CD14-positive monocyte (primary cell): ENCODE data around the gene STH. TPM values are rescaled to one million over a fixed set of nuclear protein-coding genes. Genes with fewer than 3 reads are reported as not detected.

Experiments
- DNase-seq, 3 donors: peaks; one replicate each; pipeline ENCODE4 v3.0.0-alpha.2; 2011 to 2022
- H2AFZ ChIP-seq: 2 replicates; pipeline ENCODE4 v1.6.0; 2012; ENCODE audit warnings: mild to moderate bottlenecking, low read depth, low read length, inconsistent platforms; ENCODE audit not compliant: insufficient read depth, poor library complexity, severe bottlenecking
- H3K27ac ChIP-seq, 2 donors: 1 replicate in 1 of 2; 2 replicates in 1 of 2; pipeline ENCODE4 v1.5.1; 2012 to 2013; ENCODE audit warnings: low read length in 2 of 2, control low read depth in 1 of 2, inconsistent platforms in 1 of 2, low read depth in 1 of 2, mild to moderate bottlenecking in 1 of 2
- H3K27me3 ChIP-seq, 2 donors: one replicate each; pipeline versions ENCODE4 v1.6.0 to v1.6.1; 2011 to 2013; ENCODE audit warnings: low read length in 2 of 2; ENCODE audit not compliant: control insufficient read depth in 2 of 2, insufficient read depth in 2 of 2
- H3K36me3 ChIP-seq, 2 donors: replicated peaks in 1 of 2; 1 replicate in 1 of 2; 2 replicates in 1 of 2; pipeline versions ENCODE4 v1.5.1 to v1.6.1; 2012 to 2013; ENCODE audit warnings: low read length in 2 of 2, control low read depth in 1 of 2, inconsistent platforms in 1 of 2, mild to moderate bottlenecking in 1 of 2; ENCODE audit not compliant: insufficient read depth in 2 of 2, control insufficient read depth in 1 of 2
- H3K4me1 ChIP-seq, 2 donors: 1 replicate in 1 of 2; 2 replicates in 1 of 2; pipeline versions ENCODE4 v1.5.1 to v1.6.1; 2012 to 2013; ENCODE audit warnings: low read length in 2 of 2, control low read depth in 1 of 2, inconsistent platforms in 1 of 2, mild to moderate bottlenecking in 1 of 2, moderate library complexity in 1 of 2; ENCODE audit not compliant: insufficient read depth in 2 of 2, control insufficient read depth in 1 of 2
- H3K4me2 ChIP-seq: replicated peaks from 2 replicates; pipeline ENCODE3; 2012; ENCODE audit warnings: low read length, moderate library complexity, mild to moderate bottlenecking; ENCODE audit not compliant: poor library complexity, severe bottlenecking; ENCODE audit errors: extremely low read depth
- H3K4me3 ChIP-seq, 3 experiments: fragments of 200-600 bp in 1 of 3; sonication (generic) in 1 of 3; replicated peaks in 1 of 3; 1 replicate in 2 of 3; 2 replicates in 1 of 3; pipeline ENCODE4 v1.5.1; 2011 to 2013; ENCODE audit warnings: low read length in 3 of 3, mild to moderate bottlenecking in 3 of 3, control low read depth in 2 of 3, low read depth in 2 of 3, inconsistent platforms in 1 of 3, moderate library complexity in 1 of 3
- H3K79me2 ChIP-seq: 2 replicates; pipeline ENCODE4 v1.6.0; 2012; ENCODE audit warnings: mild to moderate bottlenecking, control low read depth, inconsistent platforms, low read length, moderate library complexity; ENCODE audit not compliant: insufficient read depth
- H3K9ac ChIP-seq: 2 replicates; pipeline ENCODE4 v1.6.0; 2017; ENCODE audit warnings: low read length, mild to moderate bottlenecking; ENCODE audit not compliant: insufficient read depth, poor library complexity, severe bottlenecking
- H3K9me3 ChIP-seq, 2 donors: replicated peaks in 1 of 2; 1 replicate in 1 of 2; 2 replicates in 1 of 2; pipeline versions ENCODE4 v1.5.1 to v1.6.1; 2012 to 2013; ENCODE audit warnings: low read length in 2 of 2, control low read depth in 1 of 2; ENCODE audit not compliant: control insufficient read depth in 1 of 2, insufficient read depth in 1 of 2
- H4K20me1 ChIP-seq: 2 replicates; pipeline ENCODE4 v1.6.0; 2012; ENCODE audit warnings: mild to moderate bottlenecking, low read length, control low read depth, moderate library complexity; ENCODE audit not compliant: insufficient read depth
- H3K27ac Mint-ChIP-seq, 7 donors: one replicate each; pipeline ENCODE4 v1.8.0; 2020; ENCODE audit warnings: mild to moderate bottlenecking in 7 of 7, mixed read lengths in 7 of 7, moderate library complexity in 6 of 7, inconsistent platforms in 2 of 7
- H3K27me3 Mint-ChIP-seq, 3 donors: one replicate each; pipeline ENCODE4 v1.8.0; 2021 to 2022; ENCODE audit warnings: low read depth in 3 of 3, mild to moderate bottlenecking in 3 of 3, mixed read lengths in 3 of 3, moderate library complexity in 3 of 3, inconsistent platforms in 1 of 3
- H3K36me3 Mint-ChIP-seq, 2 donors: one replicate each; pipeline ENCODE4 v1.8.0; 2020; ENCODE audit warnings: mixed read lengths in 2 of 2, inconsistent platforms in 1 of 2, mild to moderate bottlenecking in 1 of 2
- H3K4me1 Mint-ChIP-seq: one replicate; pipeline ENCODE4 v1.8.0; 2020; ENCODE audit warnings: mild to moderate bottlenecking, mixed read lengths
- H3K4me3 Mint-ChIP-seq, 2 donors: one replicate each; pipeline ENCODE4 v1.8.0; 2020; ENCODE audit warnings: mild to moderate bottlenecking in 2 of 2, mixed read lengths in 2 of 2, moderate library complexity in 1 of 2
- H3K9me3 Mint-ChIP-seq, 7 donors: one replicate each; pipeline ENCODE4 v1.8.0; 2020 to 2022; ENCODE audit warnings: mixed read lengths in 7 of 7, mild to moderate bottlenecking in 6 of 7, moderate library complexity in 6 of 7, inconsistent platforms in 2 of 7
- CTCF ChIP-seq: fragments of 200-600 bp; IDR thresholded peaks from one replicate; pipeline ENCODE4 v1.8.0; 2022; ENCODE audit warnings: antibody characterized with exemption, mild to moderate bottlenecking
- WGBS: methylation state at CpG from one replicate; pipeline ENCODE4 v1.1.5; 2013; ENCODE audit warnings: missing lambda C conversion rate; ENCODE audit not compliant: insufficient coverage; 5-methylcytosine and 5-hydroxymethylcytosine counted together
- intact Hi-C, 2 donors: fragments of 100-400 bp; cut with micrococcal nuclease; formaldehyde crosslinking; loops; one replicate each; pipeline versions ENCODE4 v1.15.0 to v1.15.1; 2023
- polyA plus RNA-seq, 3 donors: library from polyadenylated mRNA; depleted of rRNA in 1 of 3; unstranded in 2 of 3; stranded (reverse) in 1 of 3; fragments of 300-500 nt in 2 of 3; fragments of >200 nt in 1 of 3; fragmentation: Illumina TruSeq in 2 of 3; gene quantifications; 1 replicate in 2 of 3; 2 replicates in 1 of 3; pipeline ENCODE4 v1.2.3, GENCODE V29; 2012 to 2021

STH gene
- polyA plus RNA-seq, 3 donors, result not detected

- no peak for TF ChIP-seq CTCF
- Histone ChIP-seq H3K27me3 (no peaks in the 10 kb centered on the region), H3K4me2 (no peak overlapping the region), H3K4me1 (no peaks in the 10 kb centered on the region), H2AFZ (no peak overlapping the region), H3K4me3 (no peak overlapping the region), H3K9ac (no peak overlapping the region), H3K27ac (peak overlapping the region in 1 of 2 donors; percentile 27), H3K36me3 (peaks cover 79 to 100% of the 10 kb centered on the region in 2 donors), H4K20me1 (peaks cover 57% of the 10 kb centered on the region), H3K79me2 (peaks cover 3% of the 10 kb centered on the region), H3K9me3 (no peaks in the 10 kb centered on the region)
- WGBS, result 100% methylated on average over 4 of the region's 5 CpGs
- peaks cover 4% of the 10 kb centered on the region for H3K4me1 Mint-ChIP-seq
- H3K9me3 Mint-ChIP-seq, result no peaks in the 10 kb centered on the region
- no peak overlapping the region for H3K27ac Mint-ChIP-seq
- H3K4me3 Mint-ChIP-seq, result no peak overlapping the region
- intact Hi-C loops, result no loop called here
- DNase-seq, result no peak
- H3K27me3 Mint-ChIP-seq, result no peaks in the 10 kb centered on the region
- H3K36me3 Mint-ChIP-seq, result peaks cover 81 to 94% of the 10 kb centered on the region in 2 donors
Measured at GRCh38 chr17:46047398-46047797, 48.3 kb downstream of the STH start.

- no peak overlapping the region for H2AFZ ChIP-seq
- H3K9me3 ChIP-seq, result no peaks in the 10 kb centered on the region
- no peak overlapping the region for H3K9ac ChIP-seq
- intact Hi-C loops, result no loop called here
- peaks cover 3% of the 10 kb centered on the region for H3K79me2 ChIP-seq
- Mint-ChIP-seq H3K27me3 (no peaks in the 10 kb centered on the region), H3K4me1 (peaks cover 4% of the 10 kb centered on the region), H3K27ac (peak overlapping the region in 1 of 7 donors; percentile 63), H3K9me3 (no peaks in the 10 kb centered on the region), H3K36me3 (peaks cover 76 to 91% of the 10 kb centered on the region in 2 donors), H3K4me3 (no peak overlapping the region)
- H3K27me3 ChIP-seq, result no peaks in the 10 kb centered on the region
- TF ChIP-seq CTCF, result no peak
- peaks cover 57% of the 10 kb centered on the region for H4K20me1 ChIP-seq
- H3K27ac ChIP-seq, result no peak overlapping the region
- no peak overlapping the region for H3K4me3 ChIP-seq
- H3K4me1 ChIP-seq, result no peaks in the 10 kb centered on the region
- peaks cover 78 to 96% of the 10 kb centered on the region in 2 donors for H3K36me3 ChIP-seq
- DNase-seq, result no peak
- WGBS, result 95% methylated on average over 4 of the region's 8 CpGs
- no peak overlapping the region for H3K4me2 ChIP-seq
Measured at GRCh38 chr17:46047856-46048255, 48.8 kb downstream of the STH start.

Other genes starting within 250 kb of the STH start
- not detected for gene CRHR1, start 214.9 kb upstream of the STH start, polyA plus RNA-seq
- not detected for gene SPPL2C, start 154.4 kb upstream of the STH start, polyA plus RNA-seq
- gene MAPT, start 104.7 kb upstream of the STH start, polyA plus RNA-seq, result under 1 TPM in 1 of 3 donors, not detected in 2; 0.04 TPM
- 10 to 100 TPM in 1 of 3 donors, 1 to 10 TPM in 2; 3.1 to 31.9 (median 4.6) TPM for gene KANSL1, start 194.2 kb downstream of the STH start, polyA plus RNA-seq